H1 (cell line): ENCODE measurements around the gene PARM1. TPM values are rescaled to one million over a fixed set of nuclear protein-coding genes. Genes with fewer than 3 reads are reported as not detected.

ENCODE experiments used
- CTCF ChIA-PET: fragments of 300-600 bp; sonication (Branson Sonifier 250); formaldehyde crosslinking; loops from one replicate; lab custom pipeline; 2021; ENCODE audit not compliant: partially characterized antibody; lab: Charles Lee
- POLR2A ChIA-PET: fragments of 300-600 bp; sonication (Branson Sonifier 250); formaldehyde crosslinking; loops from one replicate; lab custom pipeline; 2021; ENCODE audit warnings: inconsistent platforms; ENCODE audit not compliant: partially characterized antibody; lab: Charles Lee
- DNase-seq, 2 experiments: peaks; one replicate each; pipeline versions ENCODE4 v3.0.0 to v3.0.0-alpha.2; 2010 to 2022; ENCODE audit warnings: low spot score in 2 of 2, low read depth in 1 of 2, mixed read lengths in 1 of 2
- FAIRE-seq: peaks from 2 replicates; lab custom pipeline; 2011; peaks lifted over from hg19 to GRCh38; lab: Jason Lieb, UNC
- H2AFZ ChIP-seq: 2 replicates; pipeline ENCODE4 v1.8.1; 2012; ENCODE audit warnings: low read length, inconsistent platforms
- H2AK5ac ChIP-seq: 2 replicates; pipeline ENCODE4 v1.6.1; 2013; ENCODE audit warnings: low read depth, low read length
- H2BK120ac ChIP-seq: replicated peaks from 2 replicates; pipeline ENCODE3; 2013; ENCODE audit warnings: low read depth, low read length, inconsistent platforms
- H2BK12ac ChIP-seq: 2 replicates; pipeline ENCODE4 v1.6.1; 2013; ENCODE audit warnings: low read depth, low read length
- H2BK15ac ChIP-seq: 2 replicates; pipeline ENCODE4 v1.6.1; 2013; ENCODE audit warnings: low read length
- H2BK20ac ChIP-seq: 2 replicates; pipeline ENCODE4 v1.6.1; 2013; ENCODE audit warnings: low read length
- H2BK5ac ChIP-seq: 2 replicates; pipeline ENCODE4 v1.6.1; 2013; ENCODE audit warnings: low read depth, low read length
- H3K14ac ChIP-seq: 2 replicates; pipeline ENCODE4 v1.6.1; 2013; ENCODE audit warnings: inconsistent platforms; ENCODE audit not compliant: insufficient read length
- H3K18ac ChIP-seq: 2 replicates; pipeline ENCODE4 v1.6.1; 2013; ENCODE audit warnings: low read length; ENCODE audit errors: extremely low read depth
- H3K23ac ChIP-seq: 2 replicates; pipeline ENCODE4 v1.6.1; 2013; ENCODE audit warnings: inconsistent platforms; ENCODE audit not compliant: insufficient read length
- H3K23me2 ChIP-seq: 2 replicates; pipeline ENCODE4 v1.6.1; 2013; ENCODE audit warnings: low read depth, low read length
- H3K27ac ChIP-seq: 2 replicates; pipeline ENCODE4 v1.6.1; 2011; ENCODE audit warnings: low read depth, low read length, inconsistent platforms
- H3K27me3 ChIP-seq, 4 experiments: replicated peaks in 1 of 4; 1 replicate in 1 of 4; 2 replicates in 3 of 4; pipeline versions ENCODE4 v1.6.1 to v1.8.1; 2011 to 2013; ENCODE audit warnings: low read length in 3 of 4, mild to moderate bottlenecking in 3 of 4, inconsistent platforms in 2 of 4, mixed read lengths in 2 of 4, moderate library complexity in 1 of 4; ENCODE audit not compliant: control insufficient read depth in 3 of 4, insufficient read depth in 3 of 4; ENCODE audit errors: extremely low read depth in 1 of 4
- H3K36me3 ChIP-seq, 4 experiments: 2 replicates each; pipeline versions ENCODE4 v1.6.1 to v1.8.1; 2011 to 2013; ENCODE audit warnings: mild to moderate bottlenecking in 4 of 4, low read length in 3 of 4, moderate library complexity in 2 of 4, control low read depth in 1 of 4, inconsistent platforms in 1 of 4; ENCODE audit not compliant: insufficient read depth in 4 of 4, control insufficient read depth in 2 of 4
- H3K4ac ChIP-seq: replicated peaks from 2 replicates; pipeline ENCODE3; 2013; ENCODE audit warnings: low read length, low read depth, mixed read lengths, inconsistent platforms; ENCODE audit not compliant: insufficient read length
- H3K4me1 ChIP-seq, 4 experiments: replicated peaks in 1 of 4; 1 replicate in 1 of 4; 2 replicates in 3 of 4; pipeline versions ENCODE4 v1.6.1 to v1.8.1; 2011 to 2013; ENCODE audit warnings: low read length in 3 of 4, inconsistent platforms in 2 of 4, mixed read lengths in 1 of 4; ENCODE audit not compliant: insufficient read depth in 4 of 4, control insufficient read depth in 3 of 4
- H3K4me2 ChIP-seq, 2 experiments: 2 replicates each; pipeline versions ENCODE4 v1.6.1 to v1.8.1; 2011 to 2013; ENCODE audit warnings: low read depth in 2 of 2, low read length in 2 of 2, control low read depth in 1 of 2, inconsistent platforms in 1 of 2, mild to moderate bottlenecking in 1 of 2; ENCODE audit not compliant: insufficient read depth in 1 of 2
- H3K4me3 ChIP-seq, 4 experiments: fragments of 200-600, 300-600 bp in 1 of 4; sonication (generic), shearing (Covaris generic), sonication (Bioruptor Twin) in 1 of 4; 2 replicates each; pipeline versions ENCODE4 v1.5.1 to v1.8.1; 2011 to 2016; ENCODE audit warnings: low read length in 4 of 4, low read depth in 3 of 4, control low read depth in 2 of 4, inconsistent platforms in 2 of 4, mild to moderate bottlenecking in 2 of 4, mixed read lengths in 1 of 4, moderate library complexity in 1 of 4; ENCODE audit not compliant: insufficient read depth in 2 of 4; ENCODE audit errors: extremely low read depth in 1 of 4
- H3K56ac ChIP-seq: replicated peaks from 2 replicates; pipeline ENCODE3; 2013; ENCODE audit warnings: low read depth, mild to moderate bottlenecking, mixed read lengths, low read length, inconsistent platforms; ENCODE audit not compliant: insufficient read length
- H3K79me1 ChIP-seq: 2 replicates; pipeline ENCODE4 v1.6.1; 2013; ENCODE audit warnings: low read depth, low read length, control low read depth
- H3K79me2 ChIP-seq, 2 experiments: 2 replicates each; pipeline versions ENCODE4 v1.6.1 to v1.8.1; 2012 to 2013; ENCODE audit warnings: low read length in 2 of 2, mild to moderate bottlenecking in 2 of 2, inconsistent platforms in 1 of 2; ENCODE audit not compliant: insufficient read depth in 2 of 2, control insufficient read depth in 1 of 2
- H3K9ac ChIP-seq, 4 experiments: replicated peaks in 1 of 4; 1 replicate in 1 of 4; 2 replicates in 3 of 4; pipeline versions ENCODE4 v1.6.1 to v1.8.1; 2011 to 2013; ENCODE audit warnings: low read depth in 3 of 4, low read length in 3 of 4, control low read depth in 2 of 4, mild to moderate bottlenecking in 2 of 4, moderate library complexity in 2 of 4, inconsistent platforms in 1 of 4; ENCODE audit errors: extremely low read depth in 1 of 4
- H3K9me3 ChIP-seq, 2 experiments: 2 replicates each; pipeline versions ENCODE4 v1.6.1 to v1.8.1; 2012 to 2013; ENCODE audit warnings: mild to moderate bottlenecking in 2 of 2, moderate library complexity in 2 of 2, control low read depth in 1 of 2, inconsistent platforms in 1 of 2, low read depth in 1 of 2, low read length in 1 of 2, mixed read lengths in 1 of 2; ENCODE audit not compliant: insufficient read depth in 2 of 2
- H4K20me1 ChIP-seq, 2 experiments: replicated peaks in 1 of 2; 2 replicates each; pipeline versions ENCODE3 to v1.8.1; 2011 to 2013; ENCODE audit warnings: inconsistent platforms in 2 of 2, low read length in 2 of 2, mild to moderate bottlenecking in 1 of 2; ENCODE audit not compliant: insufficient read depth in 2 of 2, control insufficient read depth in 1 of 2
- H4K5ac ChIP-seq: 2 replicates; pipeline ENCODE4 v1.6.1; 2013; ENCODE audit warnings: low read length, low read depth, mixed read lengths, inconsistent platforms; ENCODE audit not compliant: insufficient read length
- H4K8ac ChIP-seq: 2 replicates; pipeline ENCODE4 v1.8.0; 2013; ENCODE audit warnings: mild to moderate bottlenecking, moderate library complexity, low read length, inconsistent platforms; ENCODE audit not compliant: insufficient read depth; ENCODE audit errors: extremely low read depth
- H4K91ac ChIP-seq: replicated peaks from 2 replicates; pipeline ENCODE3; 2013; ENCODE audit warnings: low read length, mixed read lengths, inconsistent platforms; ENCODE audit not compliant: insufficient read length
- CEBPB ChIP-seq: IDR thresholded peaks from 2 replicates; pipeline ENCODE4 v1.6.1; 2012; ENCODE audit warnings: low read depth, low read length
- CHD1 ChIP-seq: IDR thresholded peaks from 2 replicates; pipeline ENCODE4 v1.6.1; 2012; ENCODE audit warnings: low read depth, low read length, improper control_type of control experiment
- CHD2 ChIP-seq: IDR thresholded peaks from 2 replicates; pipeline ENCODE4 v1.6.1; 2012; ENCODE audit warnings: low read length, improper control_type of control experiment
- EGR1 ChIP-seq: IDR thresholded peaks from 2 replicates; pipeline ENCODE4 v1.6.1; 2011; ENCODE audit warnings: low read depth, low read length, borderline replicate concordance
- KDM5A ChIP-seq: fragments of 200-600 bp; IDR thresholded peaks from 2 replicates; pipeline ENCODE4 v1.7.1; 2012; ENCODE audit warnings: mild to moderate bottlenecking, low read length, inconsistent platforms, mixed read lengths
- MAFK ChIP-seq: IDR thresholded peaks from 2 replicates; pipeline ENCODE4 v1.6.1; 2012; ENCODE audit warnings: low read depth, mild to moderate bottlenecking, improper control_type of control experiment, low read length
- NRF1 ChIP-seq: IDR thresholded peaks from 2 replicates; pipeline ENCODE4 v1.6.1; 2011; ENCODE audit warnings: mild to moderate bottlenecking, low read depth, low read length, improper control_type of control experiment
- POU5F1 ChIP-seq: IDR thresholded peaks from 2 replicates; pipeline ENCODE4 v1.6.1; 2011; ENCODE audit warnings: low read depth, mild to moderate bottlenecking, low read length, moderate library complexity
- RAD21 ChIP-seq, 2 experiments: IDR thresholded peaks in 1 of 2; conservative IDR thresholded peaks in 1 of 2; 2 replicates each; pipeline ENCODE4 v1.6.1; 2011; ENCODE audit warnings: low read depth in 2 of 2, low read length in 2 of 2, improper control_type of control experiment in 1 of 2, inconsistent platforms in 1 of 2, mild to moderate bottlenecking in 1 of 2, moderate library complexity in 1 of 2
- RXRA ChIP-seq: IDR thresholded peaks from 2 replicates; pipeline ENCODE4 v1.6.1; 2011; ENCODE audit warnings: low read depth, mild to moderate bottlenecking, low read length, moderate library complexity; ENCODE audit not compliant: insufficient read depth
- SRF ChIP-seq: IDR thresholded peaks from 2 replicates; pipeline ENCODE4 v1.6.1; 2011; ENCODE audit warnings: mild to moderate bottlenecking, low read depth, low read length, moderate library complexity
- TCF12 ChIP-seq: IDR thresholded peaks from 2 replicates; pipeline ENCODE4 v1.6.1; 2011; ENCODE audit warnings: low read depth, mild to moderate bottlenecking, low read length
- TEAD4 ChIP-seq: IDR thresholded peaks from 2 replicates; pipeline ENCODE4 v1.6.1; 2012; ENCODE audit warnings: low read depth, low read length, inconsistent platforms, mixed read lengths
- WGBS, 2 experiments: shearing (Covaris generic) in 1 of 2; methylation state at CpG; one replicate each; pipeline versions ENCODE4 v1.1.6 to v1.1.7; 2013 to 2015; ENCODE audit warnings: low lambda C conversion rate in 2 of 2, mixed read lengths in 2 of 2, inconsistent platforms in 1 of 2, low coverage in 1 of 2, missing lambda C conversion rate in 1 of 2; ENCODE audit not compliant: insufficient replicate concordance in 2 of 2, insufficient coverage in 1 of 2, insufficient read length in 1 of 2; ENCODE audit errors: extremely low coverage in 1 of 2, missing lambda C conversion rate in 1 of 2; 5-methylcytosine and 5-hydroxymethylcytosine counted together
- polyA plus RNA-seq, 7 experiments: library from polyadenylated mRNA; depleted of rRNA in 3 of 7; stranded (reverse) in 5 of 7; unstranded in 2 of 7; fragments of >200 nt in 5 of 7; fragments of 200-250 nt in 2 of 7; gene quantifications; 1 replicate in 5 of 7; 2 replicates in 1 of 7; 4 replicates in 1 of 7; pipeline versions ENCODE4 v1.2.1 to v1.2.3, GENCODE V29; 2011 to 2013; ENCODE audit warnings: missing spikeins in 2 of 7, mixed read lengths in 2 of 7
- total RNA-seq: library from RNA; stranded (reverse); fragmentation: NEBNext Ultra II Directional; extraction: Animal tissue kit (Norgen Biotek cat#: 25700); gene quantifications from 2 replicates; pipeline ENCODE4 v1.2.1, GENCODE V29; 2021

PARM1 gene
- total and polyA plus RNA-seq, 2 of the 8 experiments (the other 6 are each of a cell fraction or from before 2014, with no cell fraction given), result 2.0 to 5.3 TPM

DNA sequence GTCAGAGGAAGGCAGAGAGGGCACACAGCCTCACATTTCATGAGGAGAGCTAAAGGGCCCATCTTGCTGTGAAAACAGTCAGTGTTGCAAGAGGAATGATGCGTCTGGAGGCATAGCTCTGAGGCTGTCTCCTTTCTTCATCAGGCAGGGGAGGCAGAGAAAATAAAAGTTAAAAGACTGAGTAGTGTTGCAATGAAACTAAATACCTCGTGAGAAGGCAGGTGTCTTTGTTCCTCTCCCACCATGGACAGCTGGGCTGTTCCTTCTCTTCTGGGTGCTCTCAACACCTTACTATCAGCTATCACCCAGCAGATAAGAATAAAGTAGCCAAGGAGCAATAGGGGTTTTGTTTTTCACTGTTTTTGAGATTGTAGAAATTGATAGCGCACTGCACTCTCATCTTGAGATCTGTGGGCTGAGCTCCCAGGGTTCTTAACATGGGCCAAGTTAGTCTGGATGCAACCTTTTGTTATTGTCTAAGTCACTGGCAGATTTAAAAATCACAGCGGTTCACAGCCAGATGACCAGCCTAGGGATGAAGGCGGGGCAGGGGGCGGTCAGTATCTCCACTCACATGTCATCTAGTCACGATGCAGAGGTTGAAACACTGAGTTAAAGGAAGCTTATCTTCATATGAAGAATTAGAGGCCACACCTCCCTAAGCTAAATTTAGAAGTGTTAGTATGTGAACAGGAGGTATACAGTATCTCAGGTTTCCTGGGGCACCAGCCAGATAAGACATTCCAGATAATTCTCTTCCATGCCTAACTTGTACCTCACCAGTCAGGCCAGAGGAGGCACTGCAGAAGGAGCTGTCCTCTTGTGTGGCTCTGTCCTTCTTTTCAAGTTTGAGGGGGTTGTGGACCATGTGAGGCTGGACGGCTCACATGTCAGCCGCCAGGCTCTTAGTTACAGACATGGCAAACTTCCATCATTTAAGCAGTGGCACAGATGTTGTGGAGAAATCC lies 36.9 kb downstream of the PARM1 start:
- Histone ChIP-seq H2BK20ac (no peak overlapping the region), H3K23ac (no peak overlapping the region), H3K23me2 (no peaks in the 10 kb centered on the region), H3K9me3 (no peaks in the 10 kb centered on the region), H3K79me1 (no peaks in the 10 kb centered on the region), H4K20me1 (no peaks in the 10 kb centered on the region), H4K91ac (no peak overlapping the region), H3K27ac (no peak overlapping the region), H2BK12ac (no peak overlapping the region), H3K18ac (no peak overlapping the region), H3K14ac (no peak overlapping the region), H2AK5ac (no peak overlapping the region), H3K4me3 (no peak overlapping the region), H3K36me3 (no peaks in the 10 kb centered on the region), H3K9ac (no peak overlapping the region), H3K27me3 (no peaks in the 10 kb centered on the region), H4K5ac (no peak overlapping the region), H2BK5ac (no peak overlapping the region), H2AFZ (peak overlapping the region; percentile 57; the same call in 1 of the 2 replicates), H4K8ac (no peak overlapping the region), H3K4ac (no peak overlapping the region), H3K4me2 (no peak overlapping the region), H2BK15ac (no peak overlapping the region), H3K56ac (no peak overlapping the region), H3K79me2 (no peaks in the 10 kb centered on the region), H2BK120ac (no peak overlapping the region), H3K4me1 (no peaks in the 10 kb centered on the region)
- POLR2A ChIA-PET, result no interaction called here
- peak; percentile 66 for FAIRE-seq
- CTCF ChIA-PET, result interaction anchor here (0.7 to 3.2 kb wide), 31 partner anchors 8 to 386 kb away, joined by 3 to 20 read pairs (median 4); partner anchors contain the start of gene PARM1
- 88% methylated on average over 9 of the region's 9 CpGs; no CpG with 5 or more reads in 1 of the 2 experiments for WGBS, 2 experiments
- DNase-seq, result peak in 1 of 2 experiments; percentile 46
- TF ChIP-seq RXRA (no peak), MAFK (no peak), CHD2 (no peak), POU5F1 (no peak), CHD1 (no peak), TCF12 (no peak), CEBPB (no peak), EGR1 (no peak), KDM5A (no peak), TEAD4 (0 out of 2 replicates have a peak, but pooled peaks have one; percentile 11), SRF (no peak), NRF1 (no peak), RAD21 (IDR thresholded peaks at IDR 0.05 in 1 of 2, conservative IDR thresholded peaks at IDR 0.05 in 1 of 2; ENCODE audit: low read depth in 2 of 2, low read length in 2 of 2) (peak; percentile 35 to 46; a peak in 3 of 4 replicates)
